Central memory CD8-positive, alpha-beta T cell (primary cell): ENCODE results near the gene TMEM134.
A peak's percentile ranks its signal among the peaks of the same experiment; 100 is the strongest.

Experiments used
- ATAC-seq: fragments of 150-1000 bp; cut with Tn5 transposase; replicated peaks from 2 replicates; pipeline ENCODE4 v1.10.0; 2022; ENCODE audit warnings: mild to moderate bottlenecking, moderate FRiP score, moderate number of reproducible peaks; ENCODE audit not compliant: poor library complexity, severe bottlenecking; ENCODE audit errors: extremely low read depth
- DNase-seq, 2 donors: peaks; one replicate each; pipeline ENCODE4 v3.0.0; 2021; ENCODE audit warnings: low spot score in 2 of 2
- H3K27ac Mint-ChIP-seq: one replicate; pipeline ENCODE4 v1.8.0; 2022; ENCODE audit warnings: low read depth, mild to moderate bottlenecking, moderate library complexity, mixed read lengths
- H3K27me3 Mint-ChIP-seq: one replicate; pipeline ENCODE4 v1.8.0; 2022; ENCODE audit warnings: mixed read lengths
- H3K36me3 Mint-ChIP-seq: one replicate; pipeline ENCODE4 v1.8.0; 2022; ENCODE audit warnings: mild to moderate bottlenecking, moderate library complexity, mixed read lengths; ENCODE audit not compliant: insufficient read depth
- H3K4me1 Mint-ChIP-seq: one replicate; pipeline ENCODE4 v1.8.0; 2022; ENCODE audit warnings: mixed read lengths
- H3K4me3 Mint-ChIP-seq: one replicate; pipeline ENCODE4 v1.8.0; 2022; ENCODE audit warnings: mild to moderate bottlenecking, moderate library complexity, mixed read lengths
- H3K9me3 Mint-ChIP-seq: one replicate; pipeline ENCODE4 v1.8.0; 2022; ENCODE audit warnings: mixed read lengths

TMEM134 gene

DNA sequence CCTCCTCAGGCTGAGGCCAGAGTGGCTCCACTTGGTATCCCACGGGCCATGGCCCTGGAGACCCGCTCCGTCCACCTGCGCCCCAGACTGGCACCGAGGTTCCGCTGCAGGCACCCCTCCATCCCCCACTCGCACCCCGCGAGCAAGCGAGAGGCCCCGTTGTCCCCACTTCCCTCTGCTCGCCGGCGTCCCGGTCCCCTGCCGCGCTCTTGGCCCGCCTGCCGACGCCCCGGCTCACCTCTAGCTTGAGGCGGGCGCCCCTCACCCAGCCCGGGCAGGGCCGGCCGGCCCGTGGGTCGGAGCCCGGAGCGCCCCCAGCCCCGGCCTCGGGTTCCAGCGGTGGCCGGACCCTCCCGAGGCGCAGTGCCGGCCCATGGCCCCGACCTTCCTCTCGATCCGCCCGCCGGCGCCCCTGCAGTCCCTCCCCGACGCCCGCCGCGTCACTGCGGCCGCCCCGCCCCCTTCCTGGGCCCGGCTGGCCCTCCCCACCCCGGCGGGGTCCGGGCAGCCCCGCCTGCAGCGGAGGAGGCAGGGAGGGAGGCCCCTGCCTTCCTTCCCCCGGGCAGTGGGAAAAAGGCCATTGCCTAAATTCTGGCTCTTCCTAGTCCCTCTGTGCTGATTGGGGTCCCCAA, 36.0 kb upstream of the TMEM134 start, which contains the start of gene PITPNM1:
Gene PITPNM1 (minus strand): TSS at position 414 of the 632 bp plus-strand sequence. CDS start 1,183 bp downstream, outside the sequence.
- H3K4me3 Mint-ChIP-seq, result peak within 1 kb of the TSS; percentile 94
- peak; percentile 5 for ATAC-seq
- H3K36me3 Mint-ChIP-seq, result peaks cover 61% of the 10 kb centered on the region
- DNase-seq, result peak; percentile 41 to 49
- peaks cover 57% of the 10 kb centered on the region for H3K4me1 Mint-ChIP-seq
- H3K27ac Mint-ChIP-seq, result peak within 1 kb of the TSS; percentile 99
- no peaks in the 10 kb centered on the region for H3K9me3 Mint-ChIP-seq
- no peaks in the 10 kb centered on the region for H3K27me3 Mint-ChIP-seq

DNA sequence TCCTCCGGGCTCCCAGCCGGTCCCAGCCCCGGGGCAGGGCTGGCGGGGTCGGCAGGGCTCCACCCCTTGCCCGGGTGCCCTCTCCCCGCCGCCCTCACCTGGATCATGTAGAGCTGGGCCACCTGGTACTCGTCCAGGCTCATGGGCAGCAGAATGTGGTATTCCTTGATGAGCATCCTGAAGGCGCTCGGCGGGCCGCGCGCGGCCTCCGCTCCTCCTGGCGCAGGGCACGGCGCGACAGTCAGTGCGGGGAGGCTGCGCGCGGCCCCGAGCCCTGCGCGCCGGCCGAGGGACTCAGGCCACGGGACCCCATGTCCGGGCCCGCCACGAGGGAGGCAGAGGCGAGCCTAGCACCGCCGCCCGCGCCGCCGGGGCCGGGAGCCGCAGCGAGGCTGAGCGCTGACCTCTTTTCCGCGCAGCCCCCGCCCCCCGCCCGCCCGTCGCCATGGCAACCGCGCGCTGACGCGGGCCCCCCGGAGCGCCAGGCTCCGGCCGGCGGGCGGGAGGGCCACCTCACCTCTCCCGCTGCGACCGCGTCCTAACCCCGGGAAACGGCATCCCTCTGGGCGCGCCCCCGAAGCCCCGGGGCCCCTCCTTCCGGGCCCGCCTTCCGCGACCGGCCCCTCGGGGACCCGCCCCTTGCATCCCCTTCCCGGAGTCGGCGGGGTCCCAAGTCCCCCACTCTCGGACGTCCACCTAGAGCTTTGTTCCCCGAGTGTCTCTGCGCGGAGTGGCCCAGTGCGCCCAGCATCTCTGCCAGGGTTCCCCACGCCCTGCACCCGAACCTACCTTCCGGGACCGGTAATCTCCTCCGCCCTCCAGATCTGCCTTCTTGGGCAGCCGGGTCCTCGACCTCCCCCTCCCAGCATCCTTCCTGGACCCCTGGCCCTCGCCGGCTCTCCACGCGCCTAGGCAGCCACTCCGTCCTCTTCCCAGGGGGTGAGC, 35.2 kb upstream of the TMEM134 start:
- peaks cover 52% of the 10 kb centered on the region for H3K4me1 Mint-ChIP-seq
- peaks cover 61% of the 10 kb centered on the region for H3K36me3 Mint-ChIP-seq
- no peak for ATAC-seq
- DNase-seq, result no peak
- H3K27me3 Mint-ChIP-seq, result no peaks in the 10 kb centered on the region
- peak overlapping the region; percentile 99 for H3K27ac Mint-ChIP-seq
- peak overlapping the region; percentile 94 for H3K4me3 Mint-ChIP-seq
- H3K9me3 Mint-ChIP-seq, result no peaks in the 10 kb centered on the region

DNA sequence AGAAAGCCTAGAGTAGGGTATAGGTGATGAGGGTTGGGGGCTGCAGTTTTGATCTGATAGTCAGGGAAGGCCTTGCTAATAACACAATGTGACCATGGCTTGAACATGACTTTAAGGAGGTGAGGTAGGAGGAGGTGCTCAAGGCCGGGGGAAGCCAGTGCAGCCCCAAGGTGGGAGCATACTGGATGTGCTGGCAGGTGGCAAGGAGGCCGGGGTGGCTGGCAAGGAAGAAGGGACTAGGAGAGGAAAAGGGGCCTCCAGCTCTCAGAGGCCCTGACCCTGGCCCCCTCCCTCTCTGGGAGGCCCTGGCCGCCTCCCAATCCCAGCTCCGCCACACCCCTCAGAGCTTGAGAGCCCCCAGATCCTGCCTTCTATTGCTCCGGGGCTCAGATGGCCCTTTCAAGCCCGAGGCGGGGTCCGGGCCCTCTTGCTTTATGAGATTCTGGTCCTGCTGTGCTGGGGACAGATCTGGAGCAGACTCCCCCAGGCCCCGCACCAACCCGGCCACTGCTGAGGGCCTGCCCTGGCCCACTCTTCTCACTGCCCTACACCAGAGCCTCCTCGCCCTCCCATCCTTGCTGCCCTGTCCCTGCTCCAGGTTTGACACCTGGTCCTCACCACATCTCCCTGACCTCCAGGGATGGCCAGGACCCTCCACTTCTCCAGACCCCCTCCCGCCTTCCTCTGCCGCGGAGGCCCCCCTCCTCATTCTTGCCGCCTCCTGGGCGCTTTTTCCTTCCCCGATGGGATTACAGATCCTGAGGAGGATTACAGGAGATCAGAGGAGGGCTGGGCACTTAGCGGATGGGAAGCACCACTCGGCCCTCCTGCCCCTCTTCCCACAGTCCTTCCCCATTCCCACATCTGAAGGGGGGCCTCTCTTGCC, 34.3 kb upstream of the TMEM134 start:
- no peaks in the 10 kb centered on the region for H3K9me3 Mint-ChIP-seq
- H3K4me3 Mint-ChIP-seq, result peak overlapping the region; percentile 94
- DNase-seq, result no peak
- peak overlapping the region; percentile 8 for H3K27ac Mint-ChIP-seq
- H3K27me3 Mint-ChIP-seq, result no peaks in the 10 kb centered on the region
- peaks cover 55% of the 10 kb centered on the region for H3K36me3 Mint-ChIP-seq
- H3K4me1 Mint-ChIP-seq, result peaks cover 42% of the 10 kb centered on the region
- ATAC-seq, result no peak

DNA sequence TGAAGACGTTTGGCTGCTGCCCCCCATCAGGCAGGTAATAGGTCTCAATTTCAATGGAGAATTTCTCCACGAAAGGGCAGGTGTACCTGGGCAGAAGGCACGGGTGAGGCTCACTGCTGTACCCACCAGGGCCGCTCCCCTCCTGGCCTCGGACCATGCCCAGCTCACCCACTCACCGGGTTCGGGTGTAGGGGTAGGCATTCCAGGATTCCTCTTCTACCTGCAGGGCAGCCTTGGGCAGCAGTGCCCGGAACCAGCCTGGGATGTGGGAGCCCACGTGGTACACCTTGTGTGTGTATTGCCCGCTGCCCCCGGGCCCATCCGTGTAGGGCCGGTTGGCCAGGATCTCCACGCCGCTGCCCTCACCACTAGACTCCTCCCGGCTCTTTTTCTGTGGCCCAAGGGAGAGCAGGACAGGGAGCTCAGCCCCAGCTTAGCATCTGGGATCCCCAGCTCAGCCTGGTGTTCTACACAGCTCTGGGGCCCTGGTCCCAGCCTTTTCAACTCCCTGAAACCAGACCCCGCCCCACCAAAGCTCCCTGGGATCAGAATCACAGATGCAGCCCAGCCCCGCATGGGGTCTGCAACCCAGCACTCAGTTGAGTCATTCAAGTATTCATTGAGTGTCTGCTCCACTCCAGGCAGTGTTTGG, 33.4 kb upstream of the TMEM134 start:
- no peak for ATAC-seq
- H3K4me1 Mint-ChIP-seq, result peaks cover 42% of the 10 kb centered on the region
- no peaks in the 10 kb centered on the region for H3K9me3 Mint-ChIP-seq
- peaks cover 57% of the 10 kb centered on the region for H3K36me3 Mint-ChIP-seq
- peak overlapping the region; percentile 94 for H3K4me3 Mint-ChIP-seq
- DNase-seq, result no peak
- no peaks in the 10 kb centered on the region for H3K27me3 Mint-ChIP-seq
- peak overlapping the region; percentile 8 for H3K27ac Mint-ChIP-seq

DNA sequence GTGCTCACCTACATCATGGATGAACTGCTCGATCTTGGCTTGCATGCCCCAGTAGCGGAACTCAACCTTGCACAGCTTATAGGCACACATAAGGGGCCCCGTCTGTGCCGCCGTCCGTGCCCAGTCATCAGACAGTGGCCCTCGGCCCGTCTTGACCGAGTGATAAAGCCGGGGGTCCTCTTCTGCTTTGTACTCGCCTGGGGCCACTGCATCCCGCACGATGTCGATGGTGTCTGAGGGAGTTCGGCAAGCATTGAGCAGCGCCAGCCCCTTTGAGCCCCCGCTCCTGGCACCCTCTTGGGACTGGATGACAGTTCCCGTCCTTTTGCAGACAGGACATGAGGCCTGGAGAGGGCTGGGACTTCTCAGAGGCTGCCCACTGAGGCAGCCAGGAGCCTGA, 32.8 kb upstream of the TMEM134 start:
- Mint-ChIP-seq H3K36me3 (peaks cover 57% of the 10 kb centered on the region), H3K27me3 (no peaks in the 10 kb centered on the region), H3K4me1 (peaks cover 37% of the 10 kb centered on the region), H3K4me3 (no peak overlapping the region), H3K27ac (no peak overlapping the region), H3K9me3 (no peaks in the 10 kb centered on the region)
- DNase-seq, result no peak
- ATAC-seq, result no peak

DNA sequence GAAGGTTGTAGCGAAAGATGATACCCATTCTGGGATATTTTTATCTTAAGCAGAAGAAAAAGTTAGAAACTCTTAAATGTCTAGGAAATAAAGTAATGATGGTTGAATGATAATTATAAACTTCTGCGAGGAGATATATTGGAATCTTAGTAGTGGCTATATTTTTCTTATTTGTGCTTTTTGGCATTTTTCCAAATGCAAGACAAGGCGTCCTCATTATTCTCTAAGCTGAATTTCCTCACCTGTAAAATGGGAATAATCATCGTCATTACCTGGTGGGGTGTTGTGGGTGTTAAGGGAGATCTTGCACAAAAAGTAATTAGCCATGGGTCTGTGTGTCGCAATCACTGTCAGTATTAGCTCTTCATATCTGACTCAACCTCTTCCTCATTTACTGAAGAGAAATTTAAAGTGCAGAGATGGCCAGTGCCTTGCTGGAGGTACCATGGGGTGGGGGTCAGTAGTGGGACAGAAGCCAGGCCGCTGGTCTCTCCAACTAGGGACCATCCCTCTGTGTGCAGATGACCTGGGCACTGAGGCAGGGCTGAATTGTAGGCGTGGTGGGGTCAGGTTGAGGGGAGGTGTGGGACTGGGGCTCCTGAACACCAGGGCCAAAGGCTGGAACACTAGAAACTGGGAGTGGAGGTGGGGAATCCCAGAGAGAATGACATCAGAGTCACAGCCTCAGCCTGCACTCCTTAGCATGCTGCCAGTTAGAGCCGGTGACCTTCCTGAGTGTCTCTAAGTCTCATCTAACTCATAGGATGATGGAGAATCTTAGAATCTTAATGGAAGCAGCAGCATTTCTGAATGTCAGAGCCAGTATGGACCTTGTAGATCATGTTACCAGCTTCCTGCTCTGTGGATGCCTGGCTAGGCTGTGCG, 32.0 kb upstream of the TMEM134 start:
- no peaks in the 10 kb centered on the region for H3K27me3 Mint-ChIP-seq
- H3K4me3 Mint-ChIP-seq, result no peak overlapping the region
- peaks cover 29% of the 10 kb centered on the region for H3K4me1 Mint-ChIP-seq
- H3K27ac Mint-ChIP-seq, result peak overlapping the region; percentile 49
- H3K36me3 Mint-ChIP-seq, result peaks cover 56% of the 10 kb centered on the region
- DNase-seq (no peak), ATAC-seq (no peak)
- H3K9me3 Mint-ChIP-seq, result no peaks in the 10 kb centered on the region

DNA sequence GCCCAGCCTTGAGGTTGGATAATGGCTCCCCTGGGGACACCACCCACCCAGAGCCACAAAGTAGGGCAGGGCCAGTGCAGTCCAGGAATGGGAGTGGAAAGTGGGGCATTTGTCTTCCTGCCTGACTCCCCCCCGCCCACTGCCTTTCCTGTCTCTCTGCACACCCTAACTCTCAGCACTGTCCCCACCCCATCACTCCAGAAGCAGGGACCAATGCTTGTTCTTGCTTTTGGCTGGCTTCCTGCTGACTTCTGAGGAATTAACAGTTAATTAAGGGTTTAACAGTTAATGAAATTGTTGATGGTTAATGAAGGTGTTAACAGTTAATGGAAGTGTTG, 31.4 kb upstream of the TMEM134 start:
- H3K4me3 Mint-ChIP-seq, result no peak overlapping the region
- H3K9me3 Mint-ChIP-seq, result no peaks in the 10 kb centered on the region
- ATAC-seq, result no peak
- H3K4me1 Mint-ChIP-seq, result peaks cover 23% of the 10 kb centered on the region
- peaks cover 52% of the 10 kb centered on the region for H3K36me3 Mint-ChIP-seq
- no peaks in the 10 kb centered on the region for H3K27me3 Mint-ChIP-seq
- no peak for DNase-seq
- H3K27ac Mint-ChIP-seq, result peak overlapping the region; percentile 49

DNA sequence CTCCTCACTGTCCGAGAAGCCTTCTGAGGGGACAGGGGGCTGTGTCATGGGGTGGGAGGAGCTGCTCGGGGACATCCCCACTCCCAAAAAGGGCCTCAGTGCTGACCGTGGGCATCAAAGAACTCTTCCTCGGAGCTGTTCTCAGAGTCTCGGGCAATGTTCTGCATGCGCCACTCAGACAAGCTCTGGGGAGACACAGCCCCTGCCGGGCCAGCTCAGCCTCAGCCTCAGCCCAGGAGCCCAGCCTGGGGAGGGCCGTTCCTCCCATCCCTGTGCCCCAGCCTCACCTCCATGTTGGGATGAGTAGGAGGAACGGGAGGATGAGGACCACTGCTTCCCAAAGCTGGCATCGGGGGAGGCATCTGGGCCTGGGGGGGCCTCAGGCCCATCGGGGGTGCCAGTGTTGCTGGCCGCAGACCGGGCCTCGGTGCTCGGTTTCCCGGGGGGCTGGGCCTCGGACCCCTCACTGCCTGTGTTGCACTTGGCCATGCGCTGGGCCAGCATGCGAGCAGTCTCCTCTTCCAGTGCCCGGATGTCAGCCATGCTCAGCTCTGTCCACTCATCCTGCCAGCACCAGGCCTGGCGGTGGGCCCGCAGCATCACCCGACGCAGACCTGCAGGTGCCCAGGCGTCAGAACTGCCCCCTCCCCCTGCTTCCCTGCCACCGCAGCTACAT, 30.9 kb upstream of the TMEM134 start:
- no peak for ATAC-seq
- Mint-ChIP-seq H3K36me3 (peaks cover 51% of the 10 kb centered on the region), H3K27me3 (no peaks in the 10 kb centered on the region), H3K4me3 (no peak overlapping the region), H3K4me1 (peaks cover 21% of the 10 kb centered on the region), H3K27ac (no peak overlapping the region), H3K9me3 (no peaks in the 10 kb centered on the region)
- no peak for DNase-seq

DNA sequence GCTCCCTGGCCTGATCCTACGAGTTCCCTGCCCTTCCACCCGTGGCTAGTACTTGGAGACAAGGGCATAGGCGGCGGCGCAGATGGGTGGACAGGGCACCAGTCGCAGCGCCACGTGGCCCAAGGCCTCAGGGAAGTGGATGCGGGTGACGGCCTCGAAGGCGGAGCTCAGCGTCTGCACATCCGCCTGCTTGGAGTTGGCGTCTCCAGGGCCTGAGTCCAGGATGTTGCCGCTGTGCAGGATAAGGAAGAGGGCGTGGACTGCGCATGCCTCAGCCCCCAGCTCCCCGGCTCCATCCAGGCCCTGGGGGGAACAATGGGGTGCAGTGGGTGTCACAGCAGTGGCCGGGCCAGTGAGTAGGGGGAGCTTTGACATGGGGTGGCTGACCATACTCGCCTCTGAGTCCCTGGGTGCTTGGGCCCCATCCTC, 29.5 kb upstream of the TMEM134 start:
- no peaks in the 10 kb centered on the region for H3K9me3 Mint-ChIP-seq
- no peak for DNase-seq
- no peak overlapping the region for H3K4me3 Mint-ChIP-seq
- H3K4me1 Mint-ChIP-seq, result peaks cover 21% of the 10 kb centered on the region
- no peak for ATAC-seq
- H3K36me3 Mint-ChIP-seq, result peaks cover 51% of the 10 kb centered on the region
- H3K27me3 Mint-ChIP-seq, result no peaks in the 10 kb centered on the region
- H3K27ac Mint-ChIP-seq, result no peak overlapping the region

DNA sequence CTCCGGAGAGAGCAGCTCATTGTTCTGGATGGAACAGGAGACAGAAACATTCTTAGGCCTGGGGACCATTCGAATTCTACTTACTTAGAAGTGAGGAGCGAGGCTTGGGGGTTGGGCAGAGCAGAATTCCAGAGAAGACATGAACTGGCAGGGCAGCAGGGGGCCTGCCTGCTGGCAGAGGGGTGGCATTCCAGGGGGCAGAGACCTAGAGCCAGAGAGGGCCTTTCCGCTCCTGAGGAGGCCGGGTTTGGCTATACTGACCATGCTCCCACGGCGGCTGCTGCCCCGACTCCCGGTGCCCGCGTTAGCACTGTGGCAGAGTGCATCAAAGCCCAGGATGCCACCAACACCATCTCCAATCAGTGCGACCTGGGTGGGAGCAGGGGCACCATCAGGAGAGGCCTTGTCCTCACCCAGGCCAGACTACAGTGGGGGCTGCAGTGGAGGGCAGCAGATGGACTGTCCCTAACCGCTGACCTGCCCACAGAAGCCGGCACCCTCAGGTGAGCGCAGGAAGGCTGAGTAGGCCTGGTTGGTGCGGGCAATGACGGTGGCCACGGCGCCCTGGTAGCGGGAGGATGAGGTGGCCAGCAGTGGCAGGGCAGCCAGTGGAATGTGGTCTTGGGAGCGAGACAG, 28.7 kb upstream of the TMEM134 start:
- H3K36me3 Mint-ChIP-seq, result peaks cover 51% of the 10 kb centered on the region
- DNase-seq, result no peak
- H3K4me1 Mint-ChIP-seq, result peaks cover 15% of the 10 kb centered on the region
- H3K27ac Mint-ChIP-seq, result peak overlapping the region; percentile 51
- H3K4me3 Mint-ChIP-seq, result no peak overlapping the region
- H3K27me3 Mint-ChIP-seq, result no peaks in the 10 kb centered on the region
- no peak for ATAC-seq
- H3K9me3 Mint-ChIP-seq, result no peaks in the 10 kb centered on the region

DNA sequence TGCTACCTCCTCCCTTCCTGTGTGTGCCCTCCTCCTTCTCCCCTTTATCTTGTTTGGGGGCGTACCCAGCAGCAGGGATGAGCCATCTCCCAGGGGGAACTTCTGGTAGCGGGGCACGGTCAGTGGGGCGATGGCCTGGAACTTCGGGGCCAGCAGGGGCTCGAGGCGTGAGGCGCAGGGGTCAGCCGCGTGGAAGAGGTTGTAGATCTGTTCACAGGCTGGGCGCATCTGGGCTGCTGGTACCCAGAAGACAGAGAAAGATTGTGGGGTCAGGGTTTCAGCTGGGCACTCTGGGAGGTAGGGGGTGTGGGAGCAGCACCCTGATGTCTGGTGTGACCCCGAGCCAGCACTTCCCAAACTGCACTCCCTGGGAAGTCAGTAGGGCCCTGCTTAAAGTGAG, 27.1 kb upstream of the TMEM134 start:
- Mint-ChIP-seq H3K9me3 (no peaks in the 10 kb centered on the region), H3K4me3 (no peak overlapping the region), H3K36me3 (peaks cover 42% of the 10 kb centered on the region), H3K4me1 (peaks cover 10% of the 10 kb centered on the region), H3K27me3 (no peaks in the 10 kb centered on the region), H3K27ac (no peak overlapping the region)
- no peak for DNase-seq
- ATAC-seq, result no peak
